OCI-LY7 (cell line): ENCODE results near the gene MPI. TPM values are rescaled to one million over a fixed set of nuclear protein-coding genes. Genes with fewer than 3 reads are reported as not detected.

Source experiments
- BruUV-seq: library from RNA; stranded (reverse); fragments of 400-500 nt; replicated peaks from 2 replicates; lab custom pipeline; 2021; lab: Mats Ljungman, UMichigan
- CTCF ChIA-PET: fragments of 300-600 bp; sonication (Branson Sonifier 250); formaldehyde crosslinking; loops from one replicate; lab custom pipeline; 2022; ENCODE audit warnings: antibody characterized with exemption; ENCODE audit not compliant: unreplicated experiment; lab: Charles Lee
- POLR2A ChIA-PET: fragments of 300-600 bp; sonication (Branson Sonifier 250); formaldehyde crosslinking; loops from one replicate; lab custom pipeline; 2022; ENCODE audit warnings: antibody characterized with exemption; lab: Charles Lee
- DNase-seq: peaks from one replicate; pipeline ENCODE4 v3.0.0-alpha.2; 2015; ENCODE audit warnings: low spot score
- H2AFZ ChIP-seq: fragments of 200-600 bp; sonication (generic), shearing (Covaris generic); 2 replicates; pipeline ENCODE4 v1.6.1; 2014; ENCODE audit warnings: mild to moderate bottlenecking, antibody characterized with exemption, low read length, moderate library complexity
- H3K27ac ChIP-seq: fragments of 200-600 bp; sonication (generic); 2 replicates; pipeline ENCODE4 v1.5.1; 2014; ENCODE audit warnings: mixed run types, low read depth, mild to moderate bottlenecking, moderate library complexity, low read length, inconsistent platforms; ENCODE audit not compliant: poor library complexity, severe bottlenecking
- H3K36me3 ChIP-seq: fragments of 200-600 bp; sonication (generic); 2 replicates; pipeline ENCODE4 v1.6.1; 2014; ENCODE audit warnings: mild to moderate bottlenecking, antibody characterized with exemption, low read length, moderate library complexity, mixed read lengths; ENCODE audit not compliant: insufficient read depth
- H3K4me1 ChIP-seq: fragments of 200-600 bp; sonication (generic); 2 replicates; pipeline ENCODE4 v1.5.1; 2014; ENCODE audit warnings: mild to moderate bottlenecking, low read length; ENCODE audit not compliant: insufficient read depth, poor library complexity, severe bottlenecking
- H3K4me2 ChIP-seq: fragments of 200-600 bp; sonication (generic); 2 replicates; pipeline ENCODE4 v1.6.1; 2014; ENCODE audit warnings: mild to moderate bottlenecking, low read length
- H3K4me3 ChIP-seq: fragments of 200-600 bp; sonication (generic); 2 replicates; pipeline ENCODE4 v1.5.1; 2014; ENCODE audit warnings: mild to moderate bottlenecking, low read depth, low read length; ENCODE audit not compliant: poor library complexity, severe bottlenecking
- H3K79me2 ChIP-seq: fragments of 200-600 bp; sonication (generic); 2 replicates; pipeline ENCODE4 v1.6.1; 2016; ENCODE audit warnings: low read depth, mild to moderate bottlenecking, low read length, moderate library complexity, mixed read lengths; ENCODE audit not compliant: insufficient read depth
- H3K9me2 ChIP-seq: fragments of 200-600 bp; sonication (generic); 2 replicates; pipeline ENCODE4 v1.6.1; 2016; ENCODE audit warnings: mild to moderate bottlenecking, low read length, mixed read lengths; ENCODE audit not compliant: insufficient read depth
- H3K9me3 ChIP-seq: fragments of 200-600 bp; sonication (generic); 2 replicates; pipeline ENCODE4 v1.6.1; 2014; ENCODE audit warnings: mild to moderate bottlenecking, mixed run types, low read length, mixed read lengths
- H4K20me1 ChIP-seq: fragments of 200-600 bp; sonication (generic); 2 replicates; pipeline ENCODE4 v1.6.1; 2014; ENCODE audit warnings: mild to moderate bottlenecking, antibody characterized with exemption, low read length, moderate library complexity, mixed read lengths; ENCODE audit not compliant: insufficient read depth
- EZH2phosphoT487 ChIP-seq: fragments of 200-600 bp; sonication (generic); IDR thresholded peaks from 2 replicates; pipeline ENCODE4 v1.6.1; 2018; ENCODE audit warnings: low read depth, borderline replicate concordance, mild to moderate bottlenecking, mixed run types, antibody characterized with exemption, low read length, moderate library complexity, mixed read lengths
- intact Hi-C: fragments of 100-400 bp; cut with micrococcal nuclease; formaldehyde crosslinking; loops from one replicate; pipeline ENCODE4 v1.10.0; 2022; ENCODE audit not compliant: unreplicated experiment
- total RNA-seq, 2 experiments: library from RNA; depleted of rRNA in 1 of 2; stranded (reverse); fragments of >200 nt in 1 of 2; shearing (Covaris generic) in 1 of 2; gene quantifications; 2 replicates each; pipeline ENCODE4 v1.2.3, GENCODE V29; 2014 to 2022
- TF ChIP-seq, protein P1 (sequence below): fragments of 200-600 bp; sonication (generic); conservative IDR thresholded peaks from 2 replicates; pipeline ENCODE4 v1.5.1; 2014; ENCODE audit warnings: mild to moderate bottlenecking, antibody characterized with exemption, low read length, moderate library complexity, mixed read lengths

Gene MPI
- total RNA-seq, 2 experiments from 2014 or later = 58.9 to 67.2 TPM

DNA sequence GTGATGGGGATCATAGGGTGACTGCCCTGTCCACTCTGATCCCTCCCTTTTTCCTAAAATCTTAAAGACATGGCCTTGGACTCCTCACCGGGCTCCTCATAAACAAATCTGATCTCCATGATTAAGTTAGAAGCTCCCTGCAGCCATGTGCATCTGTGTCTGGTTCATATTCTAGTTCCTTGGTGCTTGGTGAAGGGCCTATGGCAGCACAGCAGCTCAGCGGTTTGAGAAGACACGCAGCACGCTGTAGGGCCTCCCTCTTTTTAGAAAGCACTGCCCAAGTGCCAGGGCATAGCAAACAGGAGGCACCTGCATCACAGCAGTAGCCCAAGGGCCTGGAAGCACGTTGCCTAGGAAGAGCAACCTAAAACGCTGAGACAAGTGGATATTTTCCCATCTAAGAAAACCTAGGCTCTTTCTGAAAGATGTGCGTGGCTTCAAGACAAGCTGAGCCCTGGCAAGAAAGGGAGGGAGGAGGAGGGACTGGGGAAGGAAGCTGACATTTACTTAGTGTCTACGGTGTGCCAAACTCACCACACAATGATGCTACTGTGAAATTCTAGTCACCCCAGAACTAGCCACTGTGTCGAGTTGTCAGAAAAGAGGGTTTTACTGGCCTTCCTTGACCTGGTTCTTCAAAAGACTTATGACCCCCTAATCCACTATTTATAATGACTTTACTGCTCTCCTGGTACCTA lies 32.0 kb upstream of the MPI start:
- peaks cover 20% of the 10 kb centered on the region for H3K36me3 ChIP-seq
- TF ChIP-seq EZH2phosphoT487 = no peak
- TF ChIP-seq, protein P1, sequence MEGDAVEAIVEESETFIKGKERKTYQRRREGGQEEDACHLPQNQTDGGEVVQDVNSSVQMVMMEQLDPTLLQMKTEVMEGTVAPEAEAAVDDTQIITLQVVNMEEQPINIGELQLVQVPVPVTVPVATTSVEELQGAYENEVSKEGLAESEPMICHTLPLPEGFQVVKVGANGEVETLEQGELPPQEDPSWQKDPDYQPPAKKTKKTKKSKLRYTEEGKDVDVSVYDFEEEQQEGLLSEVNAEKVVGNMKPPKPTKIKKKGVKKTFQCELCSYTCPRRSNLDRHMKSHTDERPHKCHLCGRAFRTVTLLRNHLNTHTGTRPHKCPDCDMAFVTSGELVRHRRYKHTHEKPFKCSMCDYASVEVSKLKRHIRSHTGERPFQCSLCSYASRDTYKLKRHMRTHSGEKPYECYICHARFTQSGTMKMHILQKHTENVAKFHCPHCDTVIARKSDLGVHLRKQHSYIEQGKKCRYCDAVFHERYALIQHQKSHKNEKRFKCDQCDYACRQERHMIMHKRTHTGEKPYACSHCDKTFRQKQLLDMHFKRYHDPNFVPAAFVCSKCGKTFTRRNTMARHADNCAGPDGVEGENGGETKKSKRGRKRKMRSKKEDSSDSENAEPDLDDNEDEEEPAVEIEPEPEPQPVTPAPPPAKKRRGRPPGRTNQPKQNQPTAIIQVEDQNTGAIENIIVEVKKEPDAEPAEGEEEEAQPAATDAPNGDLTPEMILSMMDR = no peak
- peak overlapping the region; percentile 51 for H3K27ac ChIP-seq
- peaks cover 23% of the 10 kb centered on the region; the same call in 1 of the 2 replicates for H3K79me2 ChIP-seq
- no peaks in the 10 kb centered on the region for H4K20me1 ChIP-seq
- intact Hi-C loops = loop anchor here (2.0 kb wide), 1 partner anchor 15 kb away; the partner anchor contains the start of gene SCAMP2
- H3K9me2 ChIP-seq = no peaks in the 10 kb centered on the region
- no peak overlapping the region for H2AFZ ChIP-seq
- POLR2A ChIA-PET = interaction anchor here (0.6 to 1.9 kb wide), 8 partner anchors 12 to 44 kb away, joined by 3 to 18 read pairs (median 5); partner anchors contain the start of gene ULK3
- BruUV-seq = no TSS peak
- CTCF ChIA-PET = interaction anchor here (1.0 kb wide), 1 partner anchor 12 kb away, joined by 3 read pairs; no protein-coding TSS in a partner anchor
- no peaks in the 10 kb centered on the region for H3K9me3 ChIP-seq
- H3K4me2 ChIP-seq = peak overlapping the region; percentile 49
- DNase-seq = no peak
- peaks cover 43% of the 10 kb centered on the region for H3K4me1 ChIP-seq
- H3K4me3 ChIP-seq = no peak overlapping the region

- H4K20me1 ChIP-seq = no peaks in the 10 kb centered on the region
- DNase-seq = no peak
- H3K9me2 ChIP-seq = no peaks in the 10 kb centered on the region
- no peak overlapping the region for H3K4me3 ChIP-seq
- peaks cover 43% of the 10 kb centered on the region for H3K4me1 ChIP-seq
- no peak overlapping the region for H2AFZ ChIP-seq
- TF ChIP-seq, protein P1 = no peak
- TF ChIP-seq EZH2phosphoT487 = no peak
- CTCF ChIA-PET = interaction anchor here (1.0 kb wide), 1 partner anchor 12 kb away, joined by 3 read pairs; no protein-coding TSS in a partner anchor
- peak overlapping the region; percentile 51 for H3K27ac ChIP-seq
- intact Hi-C loops = no loop called here
- H3K36me3 ChIP-seq = peaks cover 15% of the 10 kb centered on the region; the same call in 1 of the 2 replicates
- H3K9me3 ChIP-seq = no peaks in the 10 kb centered on the region
- H3K79me2 ChIP-seq = peaks cover 23% of the 10 kb centered on the region; the same call in 1 of the 2 replicates
- H3K4me2 ChIP-seq = peak overlapping the region; percentile 49
- POLR2A ChIA-PET = interaction anchor here (0.5 to 1.9 kb wide), 9 partner anchors 12 to 380 kb away, joined by 3 to 18 read pairs (median 4); partner anchors contain the start of gene ULK3
- no TSS peak for BruUV-seq
Observed at GRCh38 chr15:74858369-74858740, 31.5 kb upstream of the MPI start.
